Occipital lobe (tissue), 2 donors: Measurements from ENCODE around the gene JAKMIP3. TPM values are rescaled to one million over a fixed set of nuclear protein-coding genes. Genes with fewer than 3 reads are reported as not detected.

Experiments used
- DNase-seq: peaks from one replicate; lab custom pipeline; 2025; lab: John Stamatoyannopoulos, UW
- total RNA-seq: library from RNA; depleted of rRNA; stranded (reverse); fragments of >200 nt; gene quantifications from one replicate; pipeline ENCODE4 v1.2.3, GENCODE V29; 2014

JAKMIP3 gene
- total RNA-seq, 1 donor from 2014 or later = 4.8 TPM

- no peak for DNase-seq
Measured at GRCh38 chr10:132110111-132110521, 44.4 kb downstream of the JAKMIP3 start.

- DNase-seq = no peak
Measured at GRCh38 chr10:132110713-132111112, 45.0 kb downstream of the JAKMIP3 start.

DNA sequence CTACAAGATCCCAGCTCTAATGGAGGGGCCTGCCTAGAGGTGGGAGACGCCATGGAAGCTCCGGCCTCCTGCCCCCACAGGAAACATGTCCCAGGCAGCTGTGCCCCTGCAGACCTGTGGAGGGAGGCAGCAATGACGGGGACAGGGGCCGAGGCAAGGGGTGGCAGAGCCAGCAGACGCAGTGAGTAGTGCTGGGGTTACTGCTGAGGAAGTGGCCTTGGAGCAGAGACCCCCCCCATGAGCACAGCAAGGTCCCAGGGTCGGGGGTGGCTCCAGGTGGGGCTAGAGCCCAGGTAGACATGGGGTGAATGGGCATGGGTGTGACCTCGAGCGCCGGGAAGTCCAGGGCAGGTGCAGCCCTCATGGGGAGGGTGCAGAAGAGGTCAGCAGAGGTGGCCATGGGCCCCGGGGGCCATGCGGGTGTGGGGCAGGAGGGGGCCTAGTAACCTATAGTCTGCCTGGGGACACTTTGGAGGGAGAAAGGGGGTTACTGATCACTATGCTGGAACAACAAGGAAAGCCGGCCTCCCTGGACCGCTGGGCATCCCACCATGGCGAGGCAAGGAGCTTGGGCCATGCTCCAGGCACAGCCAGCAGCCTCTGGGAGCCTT is 45.5 kb downstream of the JAKMIP3 start:
- DNase-seq = no peak

DNA sequence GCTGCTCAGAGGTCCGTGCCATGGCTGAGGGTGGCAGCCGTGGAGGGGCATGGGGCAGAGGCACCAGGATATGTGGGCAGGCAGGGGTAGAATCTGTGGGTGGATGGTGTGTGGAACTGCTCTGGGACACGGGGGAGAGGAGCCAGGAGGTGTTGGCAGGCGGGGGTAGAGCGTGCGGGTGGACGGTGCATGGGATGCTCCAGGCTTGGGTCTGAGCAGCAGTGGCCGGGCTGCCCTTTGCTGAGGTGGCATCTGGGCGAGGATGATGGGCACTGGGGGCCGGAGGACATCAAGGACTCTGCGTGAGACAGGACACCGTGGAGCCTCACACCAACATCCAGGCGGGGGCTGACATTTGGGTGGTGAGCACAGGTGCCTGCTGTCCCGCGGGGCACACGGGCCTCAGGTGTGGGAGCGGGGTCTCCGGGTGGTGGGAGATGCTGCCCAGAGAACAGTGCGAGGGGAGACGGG is 46.2 kb downstream of the JAKMIP3 start:
- DNase-seq = no peak

GRCh38 chr10:132112611-132113010 is 46.9 kb downstream of the JAKMIP3 start:
- no peak for DNase-seq

DNA sequence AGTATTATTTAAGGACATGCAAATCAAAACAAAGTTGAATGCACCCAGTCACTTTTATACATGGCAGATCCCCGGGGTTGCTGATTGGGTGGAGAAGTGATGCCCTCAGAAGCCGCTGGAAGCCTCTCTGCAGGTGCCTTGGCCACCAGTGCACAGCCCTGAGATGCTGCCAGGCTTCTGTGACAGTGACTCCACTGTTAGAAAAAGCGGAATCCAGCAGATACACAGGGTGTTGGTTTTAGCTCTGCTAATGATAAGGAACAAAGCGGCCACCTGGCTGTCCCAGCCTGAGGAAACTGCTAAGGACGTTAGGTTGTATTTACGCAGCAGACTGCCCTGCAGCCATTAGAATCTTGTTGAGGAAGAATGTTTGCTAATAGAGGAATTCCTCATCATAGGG is 47.5 kb downstream of the JAKMIP3 start:
- DNase-seq = no peak

- DNase-seq = no peak
Measured at GRCh38 chr10:132113766-132114365, 48.1 kb downstream of the JAKMIP3 start.

DNA sequence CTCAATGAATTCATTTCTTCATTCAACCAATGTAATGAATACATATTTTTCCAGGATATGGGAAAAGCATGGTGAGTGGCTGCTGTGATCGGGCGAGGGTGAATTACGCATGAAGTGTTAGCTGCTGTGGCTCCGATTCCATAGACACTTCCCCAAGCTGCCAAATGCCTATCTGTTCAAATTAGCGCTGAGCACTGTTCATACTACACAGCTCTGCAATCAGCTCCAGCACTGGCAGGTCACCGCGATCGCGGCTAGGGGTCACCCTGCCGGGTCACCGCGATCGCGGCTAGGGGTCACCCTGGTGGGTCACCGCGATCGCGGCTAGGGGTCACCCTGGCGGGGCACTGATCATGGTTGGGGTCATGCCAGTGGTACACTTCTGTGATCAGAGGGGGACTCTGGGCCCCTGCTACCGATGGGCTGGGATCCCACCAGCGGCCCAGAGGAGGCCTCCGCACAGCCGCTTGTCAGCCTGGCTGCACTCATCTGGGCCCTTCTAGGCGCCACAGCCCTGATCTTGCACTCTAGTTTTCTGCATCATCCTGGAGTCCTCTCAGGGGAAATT is 49.3 kb downstream of the JAKMIP3 start:
- no peak for DNase-seq

Other genes starting within 250 kb of the JAKMIP3 start
- gene PPP2R2D, start 164.9 kb upstream of the JAKMIP3 start, total RNA-seq = 64.1 TPM
- gene BNIP3, start 84.0 kb upstream of the JAKMIP3 start, total RNA-seq = 35.1 TPM
- gene DPYSL4, start 121.0 kb downstream of the JAKMIP3 start, total RNA-seq = 40.6 TPM
- 21.5 TPM for gene STK32C, start 242.0 kb downstream of the JAKMIP3 start, total RNA-seq